Prostate gland (tissue), 2 donors: ENCODE measurements around the gene MOGAT1. TPM values are rescaled to one million over a fixed set of nuclear protein-coding genes. Genes with fewer than 3 reads are reported as not detected.

ENCODE experiments used
- DNase-seq: peaks from one replicate; pipeline ENCODE4 v3.0.0-alpha.2; 2019; ENCODE audit warnings: low spot score
- H3K27ac ChIP-seq, 2 donors: fragments of 200-600 bp; sonication (generic); 2 replicates each; pipeline ENCODE4 v1.5.1; 2017 to 2019
- H3K27me3 ChIP-seq: fragments of 200-600 bp; sonication (generic); replicated peaks from 2 replicates; pipeline ENCODE4 v1.5.1; 2019; ENCODE audit not compliant: insufficient read depth
- H3K36me3 ChIP-seq, 2 donors: fragments of 200-600 bp; sonication (generic); 1 replicate in 1 of 2; 2 replicates in 1 of 2; pipeline versions ENCODE4 v1.5.1 to v1.8.1; 2017 to 2019
- H3K4me1 ChIP-seq: fragments of 200-600 bp; sonication (generic); replicated peaks from 2 replicates; pipeline ENCODE4 v1.5.1; 2019
- H3K4me3 ChIP-seq, 2 donors: fragments of 200-600 bp; sonication (generic); 2 replicates each; pipeline ENCODE4 v1.5.1; 2017 to 2019
- H3K9me3 ChIP-seq: fragments of 200-600 bp; sonication (generic); 2 replicates; pipeline ENCODE4 v1.5.1; 2017
- POLR2A ChIP-seq: fragments of 450-650 bp; IDR thresholded peaks from one replicate; pipeline ENCODE4 v1.6.1; 2016; ENCODE audit warnings: antibody characterized with exemption, mild to moderate bottlenecking
- POLR2AphosphoS5 ChIP-seq: sonication (generic); formaldehyde crosslinking; IDR thresholded peaks from one replicate; pipeline ENCODE4 v1.6.1; 2017; ENCODE audit warnings: antibody characterized with exemption
- WGBS: methylation state at CpG from one replicate; pipeline ENCODE4 v1.1.5; 2018; 5-methylcytosine and 5-hydroxymethylcytosine counted together
- intact Hi-C: fragments of 100-400 bp; cut with DNase I; formaldehyde crosslinking; loops from one replicate; pipeline ENCODE4 v1.14.2; 2022
- total RNA-seq, 2 donors: library from RNA; depleted of rRNA; stranded (reverse); fragments of >200 nt; gene quantifications; one replicate each; pipeline ENCODE4 v1.1.0, GENCODE V29; 2016
- TF ChIP-seq, protein P1 (sequence below), 4 experiments: fragments of 200-600 bp in 2 of 4; fragments of 450-650 bp in 2 of 4; sonication (generic) in 2 of 4; IDR thresholded peaks; 1 replicate in 3 of 4; 2 replicates in 1 of 4; pipeline ENCODE4 v1.5.1; 2016 to 2019; ENCODE audit warnings: antibody characterized with exemption in 4 of 4, mild to moderate bottlenecking in 2 of 4, moderate library complexity in 2 of 4

MOGAT1 gene
- total RNA-seq, 2 donors from 2014 or later = not detected

DNA sequence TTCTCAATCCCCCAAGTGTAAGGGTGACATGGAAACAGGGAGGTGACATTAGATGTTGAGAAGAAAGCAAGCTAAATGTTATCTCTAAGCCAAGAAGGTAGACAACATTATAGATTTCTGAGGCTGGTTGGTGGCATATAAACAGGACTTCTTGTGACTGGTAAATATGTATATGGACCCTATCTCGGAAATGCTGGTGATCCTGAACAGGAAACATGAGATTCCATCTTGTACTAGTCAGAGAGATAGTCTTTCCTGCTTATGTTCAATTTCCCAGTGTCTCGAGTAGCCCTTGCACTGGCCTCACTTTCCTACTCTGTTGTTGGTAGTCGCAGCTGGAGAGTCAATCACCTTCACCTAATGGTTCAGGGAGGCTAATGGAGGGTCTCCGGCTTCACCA lies 26.8 kb downstream of the MOGAT1 start:
- H3K27me3 ChIP-seq = no peaks in the 10 kb centered on the region
- H3K4me1 ChIP-seq = no peaks in the 10 kb centered on the region
- TF ChIP-seq POLR2AphosphoS5 = no peak
- intact Hi-C loops = no loop called here
- no peak overlapping the region for H3K27ac ChIP-seq
- 90% methylated on average over 4 of the region's 4 CpGs for WGBS
- no peak overlapping the region for H3K4me3 ChIP-seq
- DNase-seq = no peak
- H3K36me3 ChIP-seq = no peaks in the 10 kb centered on the region
- no peaks in the 10 kb centered on the region for H3K9me3 ChIP-seq

DNA sequence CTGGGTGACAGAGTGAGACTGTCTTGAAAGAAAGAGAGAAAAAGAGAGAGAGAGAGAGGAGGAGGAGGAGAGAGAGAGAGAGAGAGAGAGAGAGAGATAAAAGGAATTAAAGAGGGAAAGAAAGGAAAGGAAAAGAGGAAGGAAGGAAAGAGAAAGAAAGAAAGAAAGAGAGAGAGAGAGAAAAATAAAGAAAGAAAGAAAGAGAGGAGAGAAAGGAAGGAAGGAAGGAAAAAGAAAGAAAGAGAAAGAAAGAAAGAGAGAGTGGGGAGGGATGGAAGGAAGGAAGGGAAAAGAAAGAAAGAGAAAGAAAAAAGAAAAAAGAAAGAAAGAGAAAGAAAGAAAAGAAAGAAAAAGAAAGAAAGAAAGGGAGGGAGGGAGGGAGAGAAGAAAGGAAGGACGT lies 29.8 kb downstream of the MOGAT1 start:
- TF ChIP-seq, protein P1, sequence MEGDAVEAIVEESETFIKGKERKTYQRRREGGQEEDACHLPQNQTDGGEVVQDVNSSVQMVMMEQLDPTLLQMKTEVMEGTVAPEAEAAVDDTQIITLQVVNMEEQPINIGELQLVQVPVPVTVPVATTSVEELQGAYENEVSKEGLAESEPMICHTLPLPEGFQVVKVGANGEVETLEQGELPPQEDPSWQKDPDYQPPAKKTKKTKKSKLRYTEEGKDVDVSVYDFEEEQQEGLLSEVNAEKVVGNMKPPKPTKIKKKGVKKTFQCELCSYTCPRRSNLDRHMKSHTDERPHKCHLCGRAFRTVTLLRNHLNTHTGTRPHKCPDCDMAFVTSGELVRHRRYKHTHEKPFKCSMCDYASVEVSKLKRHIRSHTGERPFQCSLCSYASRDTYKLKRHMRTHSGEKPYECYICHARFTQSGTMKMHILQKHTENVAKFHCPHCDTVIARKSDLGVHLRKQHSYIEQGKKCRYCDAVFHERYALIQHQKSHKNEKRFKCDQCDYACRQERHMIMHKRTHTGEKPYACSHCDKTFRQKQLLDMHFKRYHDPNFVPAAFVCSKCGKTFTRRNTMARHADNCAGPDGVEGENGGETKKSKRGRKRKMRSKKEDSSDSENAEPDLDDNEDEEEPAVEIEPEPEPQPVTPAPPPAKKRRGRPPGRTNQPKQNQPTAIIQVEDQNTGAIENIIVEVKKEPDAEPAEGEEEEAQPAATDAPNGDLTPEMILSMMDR (IDR thresholded peaks at IDR 0.05) = no peak
- no peak for TF ChIP-seq POLR2A
- TF ChIP-seq POLR2AphosphoS5 = no peak
- intact Hi-C loops = loop anchor here (5.0 to 10.0 kb wide), 2 partner anchors 94 to 206 kb away; no protein-coding TSS in a partner anchor
- no peak for DNase-seq
- 50% methylated on average over 1 of the region's 1 CpG for WGBS
- H3K27ac ChIP-seq = no peak overlapping the region
- no peaks in the 10 kb centered on the region for H3K27me3 ChIP-seq
- H3K9me3 ChIP-seq = no peaks in the 10 kb centered on the region
- no peaks in the 10 kb centered on the region for H3K36me3 ChIP-seq
- H3K4me1 ChIP-seq = no peaks in the 10 kb centered on the region
- no peak overlapping the region for H3K4me3 ChIP-seq

DNA sequence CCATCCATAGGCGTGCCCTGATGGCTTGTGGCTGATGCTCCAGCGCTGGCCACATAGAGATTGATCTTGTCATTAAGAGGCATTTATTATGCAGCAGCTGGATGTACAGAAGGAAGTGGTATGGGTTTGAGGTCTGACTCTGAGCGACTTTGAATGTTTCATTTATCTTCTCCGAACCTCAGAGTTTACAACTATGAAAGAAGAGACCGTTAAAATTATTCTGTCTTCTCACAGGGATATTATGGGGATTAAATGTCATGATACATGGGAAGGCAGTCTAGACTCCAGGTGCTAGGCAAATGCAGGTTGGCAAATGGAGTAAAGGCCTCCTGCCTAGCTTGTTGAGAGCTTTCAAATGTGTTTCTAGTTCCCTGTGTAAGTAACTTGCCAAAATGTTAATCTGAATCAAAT lies 30.3 kb downstream of the MOGAT1 start:
- intact Hi-C loops = loop anchor here (5.0 to 10.0 kb wide), 2 partner anchors 93 to 206 kb away; no protein-coding TSS in a partner anchor

DNA sequence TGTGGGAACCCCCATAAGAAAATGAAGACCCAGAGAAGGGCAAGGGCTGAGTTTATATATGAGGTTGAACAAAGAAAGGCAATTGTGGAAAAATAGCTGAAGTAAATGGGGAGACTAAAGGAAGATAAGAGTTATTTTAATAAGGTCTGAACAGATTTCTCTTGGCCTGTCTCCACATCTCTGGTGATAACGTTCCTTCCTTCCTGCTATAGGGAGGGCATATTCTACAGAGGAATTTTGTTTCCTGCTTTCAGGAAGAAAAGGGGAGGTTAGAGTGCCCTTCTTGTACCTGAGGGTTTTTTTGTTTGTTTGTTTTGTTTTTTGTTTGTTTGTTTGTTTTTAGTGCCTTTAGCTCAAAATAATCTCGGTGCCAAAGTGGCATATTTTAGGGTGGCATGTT lies 31.6 kb downstream of the MOGAT1 start:
- H3K4me1 ChIP-seq = no peaks in the 10 kb centered on the region
- intact Hi-C loops = loop anchor here (5.0 to 10.0 kb wide), 2 partner anchors 92 to 204 kb away; no protein-coding TSS in a partner anchor
- no peak for DNase-seq
- WGBS = 54% methylated on average over 2 of the region's 2 CpGs
- no peak overlapping the region for H3K27ac ChIP-seq
- H3K36me3 ChIP-seq = no peaks in the 10 kb centered on the region
- no peak overlapping the region for H3K4me3 ChIP-seq
- H3K27me3 ChIP-seq = no peaks in the 10 kb centered on the region
- TF ChIP-seq, protein P1 (IDR thresholded peaks at IDR 0.05) = no peak
- TF ChIP-seq POLR2A (no peak), POLR2AphosphoS5 (no peak)
- H3K9me3 ChIP-seq = no peaks in the 10 kb centered on the region

More for the DNA sequence above, 30.3 kb downstream of the MOGAT1 start:
- Histone ChIP-seq H3K4me3 (no peak overlapping the region), H3K27me3 (no peaks in the 10 kb centered on the region), H3K9me3 (no peaks in the 10 kb centered on the region), H3K36me3 (no peaks in the 10 kb centered on the region), H3K27ac (no peak overlapping the region), H3K4me1 (no peaks in the 10 kb centered on the region)
- TF ChIP-seq, protein P1 (IDR thresholded peaks at IDR 0.05) = no peak
- no peak for TF ChIP-seq POLR2A
- TF ChIP-seq POLR2AphosphoS5 = no peak
- no peak for DNase-seq
- 59% methylated on average over 5 of the region's 5 CpGs for WGBS

DNA sequence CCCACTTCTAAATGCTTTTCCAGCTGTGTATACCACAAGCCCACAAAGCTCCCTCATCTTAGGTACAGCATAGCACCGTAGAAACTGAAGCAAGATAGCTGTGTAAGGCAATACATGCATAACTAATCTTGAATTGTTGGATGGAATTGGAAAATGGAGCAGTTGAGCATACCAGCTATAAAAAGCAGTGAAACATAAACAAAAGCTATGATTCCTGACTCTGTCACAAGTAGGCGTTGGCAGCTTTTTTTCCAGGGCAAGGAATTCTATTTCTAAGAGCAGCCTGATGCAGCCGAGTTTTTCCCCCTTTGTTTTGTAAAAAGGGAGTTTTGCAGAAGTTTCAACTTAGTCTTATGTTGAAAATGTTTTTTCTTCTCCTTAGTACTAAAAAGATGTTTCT lies 32.4 kb downstream of the MOGAT1 start:
- no peak overlapping the region for H3K4me3 ChIP-seq
- 54% methylated on average over 3 of the region's 3 CpGs for WGBS
- no peaks in the 10 kb centered on the region for H3K4me1 ChIP-seq
- no peaks in the 10 kb centered on the region for H3K27me3 ChIP-seq
- no peak for DNase-seq
- intact Hi-C loops = loop anchor here (5.0 to 10.0 kb wide), 2 partner anchors 91 to 203 kb away; no protein-coding TSS in a partner anchor
- H3K36me3 ChIP-seq = no peaks in the 10 kb centered on the region
- TF ChIP-seq POLR2A (no peak), POLR2AphosphoS5 (no peak)
- TF ChIP-seq, protein P1 (IDR thresholded peaks at IDR 0.05) = no peak
- H3K9me3 ChIP-seq = no peaks in the 10 kb centered on the region
- no peak overlapping the region for H3K27ac ChIP-seq
